GM18517 (cell line): Measurements from ENCODE around the gene STIM2.
"Not testable (repeated sequence)": the region's sequence is repeated elsewhere in the genome, so short reads cannot be mapped to it uniquely, and the experiment has no call there.

Experiments used
- ATAC-seq: cut with Tn5 transposase; IDR thresholded peaks from one replicate; pipeline ENCODE4 v1.9.1; 2021; ENCODE audit warnings: mild to moderate bottlenecking, moderate library complexity; ENCODE audit not compliant: unreplicated experiment

STIM2 gene

DNA sequence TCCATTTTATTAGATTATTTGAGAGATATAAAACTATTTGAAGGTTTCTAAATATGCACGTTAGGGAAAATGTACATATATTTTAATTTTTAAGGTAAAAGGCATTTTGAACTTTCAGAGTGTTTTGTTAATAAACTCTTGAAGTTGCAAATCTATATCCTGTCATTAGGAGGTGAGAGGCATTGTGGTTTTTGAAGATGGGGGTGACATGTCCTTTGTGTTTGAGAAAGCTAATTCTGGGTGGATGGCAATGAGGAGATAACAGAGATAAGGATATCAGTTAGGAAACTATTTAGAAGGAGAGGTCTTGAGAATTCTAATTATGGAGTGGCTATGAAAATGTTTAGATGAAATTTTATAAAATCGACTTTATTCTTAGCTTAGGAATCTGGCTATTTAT is 6.1 kb downstream of the STIM2 start:
- ATAC-seq: no peak

DNA sequence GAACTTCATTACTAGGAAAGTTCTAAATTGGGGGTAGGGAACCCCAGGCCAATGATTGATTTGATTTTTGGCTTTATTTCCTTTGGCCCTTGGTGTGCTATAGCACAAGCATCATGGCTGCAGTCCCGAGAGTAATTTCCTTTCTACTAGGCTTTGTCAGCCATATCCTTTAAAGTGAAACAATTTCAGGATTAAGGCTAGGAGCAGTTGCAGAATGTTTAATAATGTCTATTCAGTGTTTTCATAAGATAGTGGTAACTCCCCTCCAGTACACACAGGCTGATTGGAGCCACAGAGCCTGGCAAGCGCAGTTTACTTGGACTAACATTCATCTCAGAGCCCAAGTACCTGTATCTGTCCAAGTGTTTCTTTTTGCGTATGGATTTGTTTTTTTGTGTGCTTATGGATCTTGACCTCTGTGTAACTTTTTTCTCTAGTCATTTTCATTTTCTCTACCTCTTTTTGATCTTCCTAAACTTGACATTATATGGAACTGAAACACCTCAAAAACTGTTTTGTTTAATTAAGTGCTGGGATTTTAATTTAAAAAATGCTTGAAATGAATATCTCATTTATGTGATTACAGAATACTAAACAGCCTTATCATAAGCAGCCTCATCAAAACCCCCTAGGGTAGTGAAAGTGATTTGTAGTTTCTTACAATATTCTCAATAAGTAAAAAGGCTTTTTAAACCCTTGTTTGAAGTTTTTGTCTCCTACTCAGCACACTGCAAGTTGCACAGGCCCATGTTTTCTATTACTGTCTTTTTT is 7.5 kb downstream of the STIM2 start:
- no peak for ATAC-seq

DNA sequence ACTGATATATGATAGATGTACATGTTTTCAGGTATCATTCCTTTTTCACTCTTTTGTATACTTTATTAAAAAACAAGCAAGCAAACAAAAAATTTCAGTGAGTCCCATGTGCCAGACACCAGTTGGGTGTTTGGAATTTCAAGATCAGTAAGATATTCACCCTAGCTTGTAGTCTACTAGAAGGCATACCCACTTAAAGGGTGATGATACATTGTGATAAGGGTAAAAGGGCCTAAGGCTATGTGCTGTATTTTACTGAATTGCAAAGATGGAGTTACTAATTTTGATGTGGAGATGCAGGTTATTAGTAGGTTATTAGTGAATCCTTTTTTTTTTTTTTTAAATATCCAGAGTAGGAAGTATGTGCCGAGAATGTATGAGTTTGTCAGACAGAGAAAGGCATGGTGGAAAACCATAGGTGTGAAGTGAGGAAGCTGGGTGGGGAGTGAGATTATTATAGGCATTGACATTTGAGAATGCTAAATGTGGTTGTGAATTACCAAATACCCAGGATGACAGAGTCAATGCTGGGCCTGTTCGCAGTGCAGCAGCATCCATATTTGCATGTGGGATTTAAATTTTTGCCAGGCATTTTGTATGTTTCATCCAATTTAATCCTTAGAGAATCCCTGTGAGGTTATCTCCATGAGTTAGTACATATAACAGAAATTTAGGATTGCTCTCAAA is 10.1 kb downstream of the STIM2 start:
- ATAC-seq: no peak

DNA sequence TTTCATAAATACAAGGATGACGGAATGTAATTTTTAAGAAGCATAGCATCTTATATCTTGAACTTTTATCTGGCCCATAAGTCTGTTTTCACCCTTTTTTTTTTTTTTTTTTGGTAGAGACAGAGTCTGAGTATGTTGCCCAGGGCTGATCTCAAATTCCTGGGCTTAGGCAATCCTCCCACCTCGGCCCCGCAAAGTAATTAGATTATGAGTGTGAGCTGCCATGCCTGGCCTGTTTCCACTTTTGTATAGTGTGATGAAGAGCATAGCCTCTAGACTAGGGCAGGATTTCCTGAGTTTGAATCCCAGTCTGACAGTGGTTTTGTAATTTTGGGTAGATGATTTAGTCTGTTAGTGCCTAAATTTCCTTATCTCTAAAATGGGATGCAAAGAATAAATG is 11.0 kb downstream of the STIM2 start:
- ATAC-seq: no peak

DNA sequence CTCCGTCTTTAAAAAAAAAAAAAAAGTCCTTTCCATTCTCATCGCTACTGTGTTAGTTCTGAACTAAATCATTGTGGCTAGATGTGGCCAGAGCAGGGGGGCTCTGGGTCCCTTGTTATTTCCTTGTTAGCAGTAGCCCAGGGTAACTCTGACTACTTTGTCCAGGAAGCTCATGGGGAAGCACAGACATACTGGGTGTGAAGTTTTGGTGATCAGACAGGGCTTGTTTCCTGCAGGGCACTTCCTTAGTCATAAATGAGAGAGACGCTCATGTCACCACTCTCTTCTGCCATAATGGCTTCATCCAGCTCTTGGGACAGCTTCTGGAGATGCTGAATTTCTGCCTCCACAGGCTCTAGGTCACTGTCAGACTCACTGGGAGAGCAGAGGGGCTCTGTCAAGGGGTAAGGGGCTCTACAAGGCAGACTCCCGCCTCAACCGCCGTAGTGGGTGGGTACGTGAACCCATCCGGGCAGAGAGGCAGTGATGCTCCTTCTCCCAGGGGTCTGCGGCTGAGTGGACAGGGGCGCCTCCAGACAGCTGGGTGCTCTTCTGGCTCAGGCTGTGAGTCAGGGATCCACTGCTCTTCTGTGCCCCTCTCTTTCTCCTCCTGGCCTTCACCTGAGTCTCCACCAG is 12.9 kb downstream of the STIM2 start:
- peak; percentile 79 for ATAC-seq

DNA sequence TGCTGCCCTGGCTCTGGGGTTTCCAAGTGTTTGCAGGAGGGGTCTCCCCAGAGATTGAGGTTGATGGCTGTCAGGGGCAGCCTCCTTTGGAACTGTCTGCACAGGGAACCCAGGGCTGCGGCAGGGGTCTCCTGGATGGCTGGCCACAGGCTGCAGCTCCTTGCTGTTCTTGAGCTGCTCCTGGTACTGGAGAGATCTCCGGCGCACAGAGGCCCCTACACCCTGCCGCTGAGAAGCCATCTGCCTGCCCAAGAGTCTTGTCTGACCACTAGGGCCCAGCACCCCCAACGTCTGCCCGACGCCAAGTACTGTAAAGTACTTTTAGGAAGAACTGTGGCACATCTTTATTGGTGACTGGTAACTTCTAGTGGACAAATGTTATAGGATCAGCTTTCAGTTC is 13.5 kb downstream of the STIM2 start:
- ATAC-seq: no peak

DNA sequence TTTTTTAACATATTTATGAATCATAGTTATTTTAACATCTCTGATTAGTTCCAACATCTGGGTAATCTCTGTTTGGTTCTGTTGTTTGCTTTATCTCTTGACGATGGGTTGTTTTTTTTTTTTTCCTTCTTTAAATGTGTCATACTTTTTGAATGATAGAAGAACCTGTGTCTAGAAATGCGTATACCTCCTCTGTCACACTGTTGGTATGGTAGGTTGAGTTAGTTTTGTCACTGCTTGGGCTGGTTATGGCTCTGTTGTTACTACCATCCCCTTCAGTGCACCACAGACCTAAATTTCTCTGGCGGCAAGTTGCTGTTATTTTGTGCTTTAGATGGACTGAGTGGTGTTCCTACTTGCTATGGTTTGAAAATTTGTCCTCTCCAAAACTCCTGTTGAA is 16.8 kb downstream of the STIM2 start:
- ATAC-seq: no peak

DNA sequence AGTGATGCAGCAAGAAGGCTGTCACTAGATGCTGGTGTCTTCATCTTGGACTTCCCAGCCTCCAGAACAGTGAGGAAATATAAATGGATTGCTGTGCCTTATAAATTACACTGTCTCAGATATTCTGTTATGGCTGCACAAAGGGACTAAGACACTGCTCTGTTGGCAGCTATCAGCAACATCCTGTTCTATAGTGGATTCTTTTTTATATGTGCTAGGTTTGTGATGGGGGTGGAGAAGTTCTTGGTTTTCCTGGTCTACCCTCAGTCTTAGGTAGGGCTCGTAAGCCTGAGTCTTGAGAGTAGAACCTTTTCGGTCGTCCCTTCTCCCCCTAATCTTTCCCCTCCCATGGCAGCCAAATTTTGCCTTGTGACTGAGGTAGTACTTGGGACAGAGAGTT is 17.3 kb downstream of the STIM2 start:
- no peak for ATAC-seq

DNA sequence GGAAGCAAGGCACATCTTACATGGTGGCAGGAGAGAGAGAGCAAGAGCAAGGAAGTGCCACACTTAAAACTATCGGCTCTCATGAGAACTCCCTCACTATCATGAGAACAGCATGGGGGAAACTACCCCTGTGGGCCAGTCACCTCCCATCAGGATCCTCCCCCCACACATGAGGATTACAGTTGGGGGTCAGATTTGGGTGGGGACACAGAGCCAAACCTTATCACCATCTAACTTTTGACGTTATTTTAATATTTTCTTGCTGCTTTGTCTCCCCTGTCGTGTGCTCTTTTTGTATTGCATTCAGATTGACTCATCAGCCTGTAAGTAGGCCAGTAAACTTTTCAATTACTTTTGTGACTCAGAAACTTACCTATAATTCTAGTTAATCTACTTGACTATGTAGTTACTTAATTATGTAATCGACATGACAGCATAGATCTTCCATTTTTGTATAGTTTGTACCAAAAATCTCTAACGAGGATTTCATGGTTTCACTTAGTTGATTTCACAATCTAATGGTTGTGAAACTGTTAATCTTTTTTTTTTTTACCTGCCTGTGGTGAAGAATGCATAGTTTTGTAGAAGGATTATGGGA is 18.3 kb downstream of the STIM2 start:
- no peak for ATAC-seq

DNA sequence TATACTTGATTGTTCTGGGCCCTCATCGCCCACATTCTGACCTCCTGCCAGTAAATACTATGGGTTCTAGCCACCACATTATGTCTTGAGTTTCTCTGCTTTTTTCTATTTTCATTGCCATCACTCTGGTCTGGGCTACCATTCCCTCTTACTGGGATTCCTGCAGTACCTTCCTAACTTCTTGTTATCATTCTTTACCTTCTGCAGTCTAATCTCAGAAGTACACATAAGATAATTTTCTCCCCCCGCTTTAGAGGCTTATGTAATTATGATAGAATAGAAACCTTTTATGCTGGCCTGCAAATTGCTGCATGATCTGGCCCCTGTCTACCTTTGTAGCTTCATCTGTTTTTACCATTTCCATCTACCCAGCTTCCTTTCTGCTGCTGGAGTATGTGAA is 19.2 kb downstream of the STIM2 start:
- ATAC-seq: no peak

DNA sequence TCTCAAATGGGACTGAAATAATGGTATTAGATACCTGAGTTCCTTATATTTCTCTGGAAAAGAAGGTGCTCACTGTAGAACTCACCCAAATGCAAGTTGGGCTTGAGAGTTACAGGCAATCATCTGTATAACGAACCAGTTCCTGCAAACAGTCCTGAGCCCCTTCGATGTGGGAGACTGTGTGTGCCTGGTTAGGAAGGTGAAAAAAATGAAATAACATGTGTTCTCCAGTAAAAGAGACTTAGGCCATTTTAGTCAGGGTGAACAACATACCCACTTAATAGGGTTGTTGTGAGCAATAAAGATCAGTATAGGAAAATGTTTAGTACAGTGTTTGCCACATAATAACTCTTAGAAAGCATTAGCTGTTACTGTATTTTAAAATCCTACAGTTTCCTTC is 23.4 kb downstream of the STIM2 start:
- ATAC-seq: no peak

DNA sequence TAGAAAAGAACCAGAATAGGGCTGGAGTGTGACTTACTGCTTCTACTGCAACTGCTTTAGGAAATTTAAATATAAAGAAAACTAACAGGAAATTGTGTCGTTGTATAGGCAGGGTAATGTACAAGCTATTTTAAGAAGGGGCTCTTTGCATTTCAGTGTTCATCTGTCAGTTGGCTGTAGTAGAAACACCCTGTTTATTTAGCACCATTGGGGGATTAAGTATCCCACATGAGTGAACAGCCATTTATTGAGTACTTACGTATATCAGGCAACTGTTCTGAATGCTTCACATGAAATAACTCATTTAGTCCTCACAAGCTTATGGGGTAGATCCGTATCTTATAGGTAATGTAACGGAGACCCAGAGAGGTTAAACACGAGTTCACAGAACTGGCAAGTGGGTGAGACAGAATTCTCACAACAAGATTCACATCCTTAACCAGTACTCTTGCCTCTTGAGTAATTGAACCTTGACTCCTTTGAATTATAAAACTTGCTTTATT is 23.9 kb downstream of the STIM2 start:
- ATAC-seq: peak; percentile 61

DNA sequence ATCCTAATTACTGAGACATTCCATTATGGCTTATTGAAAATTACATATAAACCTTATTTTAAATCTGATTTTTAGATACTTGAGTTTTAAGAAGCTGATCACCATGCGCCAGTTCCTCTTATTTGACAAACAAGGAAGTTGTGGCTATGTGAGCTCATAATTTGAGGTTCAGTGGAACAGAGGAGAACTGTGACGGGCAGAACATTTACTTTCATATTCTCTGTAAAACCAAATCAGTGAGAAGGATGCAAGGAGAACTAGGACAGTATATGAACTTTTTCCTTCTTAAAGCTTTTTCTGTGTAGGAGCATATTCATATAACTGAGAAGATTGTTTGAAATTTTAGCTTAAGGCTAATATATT is 25.3 kb downstream of the STIM2 start:
- ATAC-seq: peak; percentile 85

DNA sequence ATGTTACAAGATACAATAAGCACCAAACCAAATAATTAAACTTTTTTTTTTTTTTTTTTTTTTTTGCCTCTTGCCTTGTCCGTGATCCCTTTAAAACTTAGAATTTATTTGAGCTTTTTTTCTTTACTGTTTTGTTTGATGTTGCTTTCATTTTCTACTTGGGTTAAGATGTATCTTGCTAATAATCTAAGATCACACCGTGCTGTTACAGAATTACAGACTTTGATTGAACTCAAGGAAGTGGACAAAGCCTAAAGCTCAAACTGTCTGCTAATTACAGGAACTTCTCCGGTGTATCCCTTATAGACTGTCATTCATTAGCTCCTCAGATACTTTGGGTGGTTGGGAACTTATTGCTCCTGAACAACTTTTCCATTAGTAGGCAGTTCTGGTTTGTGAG is 26.5 kb downstream of the STIM2 start:
- ATAC-seq: no peak

DNA sequence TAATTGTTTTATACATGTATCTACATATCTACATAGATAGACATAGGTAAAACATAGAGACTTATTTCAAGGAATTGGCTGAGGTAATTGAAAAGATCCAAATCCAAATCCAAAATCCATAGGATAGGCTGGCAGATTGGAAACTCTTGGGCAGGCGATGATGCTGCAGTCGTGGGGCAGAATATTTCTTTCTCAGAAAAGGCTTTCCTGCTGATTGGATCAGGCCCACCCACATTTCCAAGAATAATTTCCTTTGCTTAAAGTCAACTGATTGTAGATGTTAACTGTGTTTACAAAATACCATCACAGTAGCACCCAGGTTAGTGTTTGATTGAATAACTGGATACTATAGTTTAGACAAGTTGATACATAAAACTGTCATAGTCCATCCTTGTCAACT is 27.2 kb downstream of the STIM2 start:
- no peak for ATAC-seq

DNA sequence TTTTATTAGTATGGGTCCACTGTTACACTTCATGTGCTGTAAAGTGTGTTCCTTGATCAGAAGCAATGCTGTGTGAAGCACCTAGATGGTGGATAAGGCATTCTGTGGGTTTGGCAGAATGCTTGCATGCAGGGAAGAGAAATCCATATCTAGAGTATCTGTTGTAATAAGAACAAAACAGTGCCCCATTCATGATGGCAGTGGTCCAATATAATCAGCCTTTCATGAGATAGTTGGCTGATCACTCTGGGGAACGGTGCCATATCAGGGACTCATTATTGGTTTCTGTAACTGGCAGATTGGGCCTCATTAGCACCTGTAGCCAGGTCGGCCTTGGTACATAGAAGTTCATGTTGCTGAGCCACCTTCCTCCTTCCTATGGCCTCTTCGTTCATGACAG is 28.7 kb downstream of the STIM2 start:
- ATAC-seq: no peak

DNA sequence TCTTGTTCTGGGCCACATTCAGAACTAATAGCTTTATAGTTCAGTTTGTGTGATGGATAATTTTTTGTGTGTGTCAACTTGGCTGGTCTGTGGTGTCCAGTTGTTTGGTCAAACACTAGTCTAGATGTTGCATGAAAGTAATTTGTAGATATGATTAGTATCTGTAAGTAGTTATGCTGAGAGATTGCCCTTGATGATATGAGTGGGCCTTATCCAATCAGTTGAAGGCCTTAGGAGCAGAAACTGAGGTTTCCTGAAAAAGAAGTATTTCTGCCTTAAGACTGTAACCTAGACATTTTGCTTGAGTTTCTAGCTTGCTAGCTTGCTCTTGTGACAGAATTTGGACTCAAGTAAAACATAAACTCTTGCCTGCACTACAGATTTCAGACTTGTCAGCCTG is 30.4 kb downstream of the STIM2 start:
- no peak for ATAC-seq

DNA sequence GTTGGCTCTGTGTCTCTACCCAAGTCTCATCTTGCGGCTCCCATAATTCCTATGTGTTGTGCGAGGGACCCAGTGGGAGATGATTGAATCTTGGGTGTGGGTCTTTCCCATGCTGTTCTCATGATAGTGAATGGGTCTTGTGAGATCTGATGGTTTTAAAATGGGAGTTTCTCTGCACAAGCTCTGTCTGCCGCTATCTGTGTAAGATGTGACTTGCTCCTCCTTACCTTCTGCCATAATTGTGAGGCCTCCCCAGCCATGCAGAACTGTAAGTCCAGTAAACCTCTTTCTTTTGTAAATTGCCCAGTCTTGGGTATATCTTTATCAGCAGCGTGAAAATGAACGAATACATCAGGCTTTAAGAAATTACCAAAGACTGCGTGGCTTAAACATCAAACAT is 31.2 kb downstream of the STIM2 start:
- no peak for ATAC-seq

DNA sequence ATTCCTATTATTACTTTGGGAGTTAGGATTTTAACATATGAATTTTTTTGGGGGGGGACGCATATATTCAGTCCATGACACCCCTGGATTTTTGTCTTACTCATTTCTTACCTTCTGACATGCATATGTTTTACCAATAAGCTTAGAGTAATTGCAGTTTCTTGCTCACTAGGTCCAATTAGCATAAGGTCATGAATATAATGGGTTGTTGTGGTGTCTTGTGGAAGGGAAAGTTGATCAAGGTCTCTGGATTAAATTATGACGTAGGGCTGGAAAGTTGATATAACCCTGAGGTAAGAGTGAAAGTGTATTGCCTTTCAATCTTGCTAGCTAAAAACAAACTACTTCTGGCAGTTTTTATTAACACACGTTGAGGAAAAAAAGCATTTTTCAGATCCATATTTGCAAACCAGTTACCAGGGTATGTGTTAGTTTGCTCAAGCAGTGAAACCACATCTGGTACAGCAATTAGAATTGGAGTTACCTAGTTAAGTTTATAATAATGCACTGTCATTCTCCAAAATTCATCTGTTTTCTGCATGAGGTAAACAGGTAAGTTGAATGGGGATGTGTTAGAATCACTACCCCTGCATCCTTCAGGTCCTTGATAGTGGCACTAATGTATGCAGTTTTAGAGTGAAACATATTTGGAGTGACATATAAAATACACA is 32.0 kb downstream of the STIM2 start:
- ATAC-seq: no peak

DNA sequence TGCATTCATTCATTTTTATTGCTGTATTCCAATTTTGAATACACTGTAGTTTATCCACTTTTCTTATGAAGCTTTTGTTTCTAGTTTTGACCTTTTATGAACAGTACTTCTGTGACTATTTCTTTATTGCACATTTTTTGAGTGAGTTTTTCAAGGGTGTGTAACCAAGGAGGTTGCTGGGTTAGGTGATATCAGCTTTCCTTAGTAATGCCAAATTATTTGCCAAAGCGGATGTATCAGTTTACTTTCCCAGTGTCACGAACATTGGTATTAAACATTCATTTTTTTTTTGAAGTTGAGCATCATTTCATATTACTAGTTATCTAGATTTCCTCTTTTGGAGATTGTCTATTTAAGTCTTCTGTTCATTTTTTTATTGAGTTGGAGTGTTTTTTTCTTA is 32.9 kb downstream of the STIM2 start:
- no peak for ATAC-seq

DNA sequence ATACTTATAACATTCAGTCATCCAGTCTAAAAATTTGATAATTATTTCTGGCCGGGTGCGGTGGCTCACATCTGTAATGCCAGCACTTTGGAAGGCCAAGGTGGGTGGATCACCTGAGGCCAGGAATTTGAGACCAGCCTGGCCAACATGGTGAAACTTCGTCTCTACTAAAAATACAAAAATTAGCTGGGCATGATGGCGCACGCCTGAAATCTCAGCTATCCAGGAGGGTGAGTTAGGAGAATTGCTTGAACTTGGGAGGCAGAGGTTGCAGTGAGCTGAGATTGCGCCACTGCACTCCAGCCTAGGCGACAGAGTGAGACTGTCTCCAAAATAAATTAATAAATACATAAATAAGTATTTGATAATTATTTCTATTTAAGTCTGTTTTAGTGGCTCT is 34.2 kb downstream of the STIM2 start:
- ATAC-seq: not testable (repeated sequence)
